Tibial nerve (tissue), 3 donors: ENCODE measurements around the gene HEATR5B.

ENCODE experiments used
- CTCF ChIP-seq, 5 experiments: fragments of 200-600 bp in 3 of 5; fragments of 450-650 bp in 2 of 5; sonication (generic) in 3 of 5; IDR thresholded peaks; one replicate each; pipeline ENCODE4 v1.5.1; 2016 to 2019; ENCODE audit warnings: antibody characterized with exemption in 5 of 5, mild to moderate bottlenecking in 3 of 5, moderate library complexity in 2 of 5
- POLR2A ChIP-seq, 2 donors: fragments of 450-650 bp; IDR thresholded peaks; one replicate each; pipeline ENCODE4 v1.6.1; 2017; ENCODE audit warnings: antibody characterized with exemption in 2 of 2, mild to moderate bottlenecking in 2 of 2, moderate library complexity in 2 of 2

- TF ChIP-seq CTCF (IDR thresholded peaks at IDR 0.05) (no peak), POLR2A (IDR thresholded peaks at IDR 0.05) (no peak)
Measured at GRCh38 chr2:36967236-36967876, 116.8 kb downstream of the HEATR5B start.
